Cardiac septum (tissue), 1 donor: ENCODE results near the gene PERCC1. TPM values are rescaled to one million over a fixed set of nuclear protein-coding genes. Genes with fewer than 3 reads are reported as not detected.

Source experiments
- DNase-seq: peaks from one replicate; pipeline ENCODE4 v3.0.0-alpha.2; 2020; ENCODE audit warnings: low spot score
- intact Hi-C: fragments of 100-400 bp; cut with DNase I; formaldehyde crosslinking; loops from one replicate; pipeline ENCODE4 v1.14.0; 2022
- total RNA-seq: library from RNA; stranded (reverse); fragmentation: NEBNext Ultra II Directional; extraction: Animal tissue kit (Norgen Biotek cat#: 25700); gene quantifications from one replicate; pipeline ENCODE4 v1.2.1, GENCODE V29; 2021
- donor health status: DM: no; HTN: no; CAD: no.

PERCC1 gene
- total RNA-seq, 1 donor from 2014 or later = not detected

DNA sequence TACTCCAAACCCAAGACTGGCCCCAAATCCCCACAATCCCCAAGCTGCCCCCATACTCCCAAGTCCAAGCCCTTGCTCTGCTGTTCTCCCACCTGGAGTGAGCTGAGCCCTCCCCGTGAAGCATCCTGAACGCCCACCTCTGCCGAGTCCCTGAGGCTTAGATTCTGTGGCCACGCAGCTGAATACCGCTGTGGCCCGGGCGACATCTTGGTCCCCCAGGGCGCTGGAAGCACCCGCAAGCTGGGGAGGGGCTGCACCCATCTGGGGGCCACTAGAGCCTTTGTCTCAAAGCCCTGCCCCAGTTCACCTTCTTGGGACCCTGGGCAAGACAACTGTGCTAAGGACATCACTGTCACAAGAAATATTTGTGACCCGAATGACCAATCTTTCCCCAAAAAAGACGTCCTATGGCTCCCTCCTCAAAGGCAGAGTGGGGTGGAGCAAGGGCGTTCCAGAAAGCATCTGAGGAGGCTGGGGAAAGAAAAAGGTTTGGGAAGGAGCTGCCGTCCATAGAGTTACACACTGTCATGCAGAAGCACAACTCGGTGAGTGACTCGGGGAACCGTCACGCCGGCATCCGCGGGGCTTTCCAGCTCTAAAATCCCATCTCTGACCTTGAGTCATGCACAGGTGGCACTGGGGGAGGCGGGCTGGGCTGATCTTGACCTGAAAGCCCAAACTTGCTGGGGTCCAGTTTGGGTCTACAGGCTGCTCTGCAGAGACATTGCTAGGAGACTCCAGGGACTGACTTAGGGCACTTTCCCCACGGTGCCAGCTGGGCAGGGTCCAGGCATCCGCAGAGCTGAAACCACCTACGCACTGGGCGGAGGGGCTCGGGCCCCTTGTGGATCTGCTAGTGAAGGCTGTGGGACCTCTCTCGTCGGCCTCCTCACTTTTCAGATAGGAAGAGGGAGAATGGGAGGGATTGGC lies 51.3 kb downstream of the PERCC1 start:
- DNase-seq = no peak
- intact Hi-C loops = no loop called here

Other genes with a start within 250 kb of the PERCC1 start
- not detected for gene TPSG1, start 205.8 kb upstream of the PERCC1 start, total RNA-seq
- 5.5 TPM for gene TPSB2, start 200.9 kb upstream of the PERCC1 start, total RNA-seq
- 4.1 TPM for gene TPSAB1, start 190.4 kb upstream of the PERCC1 start, total RNA-seq
- not detected for gene TPSD1, start 175.0 kb upstream of the PERCC1 start, total RNA-seq
- 86.6 TPM for gene UBE2I, start 121.4 kb upstream of the PERCC1 start, total RNA-seq
- gene BAIAP3, start 97.4 kb upstream of the PERCC1 start, total RNA-seq = 3.8 TPM
- gene TSR3, start 79.2 kb upstream of the PERCC1 start, total RNA-seq = 55.0 TPM
- 32.3 TPM for gene GNPTG, start 79.1 kb upstream of the PERCC1 start, total RNA-seq
- gene UNKL, start 16.4 kb upstream of the PERCC1 start, total RNA-seq = 7.4 TPM
- 11.6 TPM for gene UQCC4, start 10.3 kb upstream of the PERCC1 start, total RNA-seq
- 0.94 TPM for gene CCDC154, start 13.5 kb downstream of the PERCC1 start, total RNA-seq
- 39.8 TPM for gene CLCN7, start 44.0 kb downstream of the PERCC1 start, total RNA-seq
- gene PTX4, start 57.9 kb downstream of the PERCC1 start, total RNA-seq = not detected
- gene TELO2, start 62.3 kb downstream of the PERCC1 start, total RNA-seq = 17.7 TPM
- 19.8 TPM for gene TMEM204, start 102.6 kb downstream of the PERCC1 start, total RNA-seq
- 10.5 TPM for gene IFT140, start 181.0 kb downstream of the PERCC1 start, total RNA-seq
- gene CRAMP1, start 181.3 kb downstream of the PERCC1 start, total RNA-seq = 12.4 TPM
- 26.2 TPM for gene JPT2, start 247.2 kb downstream of the PERCC1 start, total RNA-seq